ENCODE results near the gene FHOD3.
"Not testable (repeated sequence)": the region's sequence is repeated elsewhere in the genome, so short reads cannot be mapped to it uniquely, and the experiment has no call there.

FHOD3 gene

DNA sequence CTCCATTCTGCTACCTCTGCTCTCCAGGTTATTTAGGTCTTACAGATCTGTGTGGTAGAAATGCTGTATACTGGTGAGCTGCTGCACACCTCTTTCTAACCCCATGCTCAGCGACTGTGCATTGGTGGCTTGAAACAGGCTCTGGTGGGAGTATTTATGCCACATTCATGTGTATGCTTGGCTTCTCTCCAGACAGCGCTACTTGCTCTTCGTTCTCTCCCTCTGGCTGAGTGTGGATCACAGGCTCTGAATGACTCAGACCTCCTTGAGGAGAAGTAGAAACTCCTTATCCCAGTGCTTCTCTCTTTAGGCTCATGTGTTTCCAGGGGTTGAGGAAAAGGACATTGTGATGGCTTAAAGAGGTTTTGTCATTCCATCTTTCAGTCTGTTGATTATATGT is 54.9 kb downstream of the FHOD3 start:
- DNase-seq = peak in 1 of 2 experiments; percentile 51

DNA sequence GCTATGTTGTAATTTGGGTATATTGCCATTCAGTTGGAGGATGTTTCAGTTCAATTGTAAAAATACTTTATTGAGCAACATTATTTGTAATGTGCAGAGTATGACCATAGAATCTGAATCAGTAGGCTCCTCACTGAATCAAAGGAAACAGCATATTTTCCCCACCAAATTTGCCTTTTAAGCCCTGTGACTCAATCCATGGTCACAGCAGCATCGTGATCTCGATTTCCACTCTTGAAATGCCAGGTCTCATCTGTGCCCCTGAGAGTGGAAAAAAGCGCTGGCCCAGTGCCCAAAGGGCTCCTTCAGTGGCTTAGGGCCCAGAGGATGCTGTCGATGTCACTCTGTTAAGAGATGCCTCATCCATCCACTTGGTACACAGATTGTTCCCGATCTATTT is 57.5 kb downstream of the FHOD3 start:
- DNase-seq = no peak

DNA sequence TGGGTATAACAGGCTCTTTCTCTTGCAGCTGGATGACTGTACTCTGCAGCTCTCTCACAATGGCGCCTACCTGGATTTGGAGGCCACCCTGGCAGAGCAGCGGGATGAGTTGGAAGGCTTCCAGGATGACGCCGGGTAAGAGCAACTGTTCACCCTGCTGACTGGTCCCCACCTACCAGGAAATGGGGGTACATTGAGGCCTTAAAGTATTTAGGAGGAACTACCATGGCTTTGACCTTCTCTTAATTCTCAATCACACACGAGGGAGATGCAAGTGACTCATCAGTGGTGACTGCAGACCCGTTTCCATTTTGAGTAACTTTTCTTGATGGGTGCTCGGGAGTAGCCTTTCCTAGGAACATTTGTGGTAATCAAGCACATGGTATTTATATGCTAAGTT is 58.0 kb downstream of the FHOD3 start:
- no peak for DNase-seq

DNA sequence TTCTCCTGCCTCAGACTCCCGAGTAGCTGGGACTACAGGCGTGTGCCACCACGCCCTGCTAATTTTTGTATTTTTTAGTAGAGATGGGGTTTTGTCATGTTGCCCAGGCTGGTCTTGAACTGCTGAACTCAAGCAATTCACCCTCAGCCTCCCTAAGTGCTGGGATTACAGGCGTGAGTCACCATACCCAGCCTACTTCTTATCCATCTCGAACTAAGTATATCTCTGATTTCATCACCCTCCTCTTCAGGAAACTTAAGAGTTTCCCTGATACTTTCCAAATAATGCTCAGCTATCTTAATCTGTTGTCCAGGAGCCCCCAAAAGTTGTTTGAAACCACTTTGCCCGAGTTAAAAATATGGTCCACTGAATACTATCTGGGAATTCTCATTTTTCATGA is 59.2 kb downstream of the FHOD3 start:
- not testable (repeated sequence) for DNase-seq

DNA sequence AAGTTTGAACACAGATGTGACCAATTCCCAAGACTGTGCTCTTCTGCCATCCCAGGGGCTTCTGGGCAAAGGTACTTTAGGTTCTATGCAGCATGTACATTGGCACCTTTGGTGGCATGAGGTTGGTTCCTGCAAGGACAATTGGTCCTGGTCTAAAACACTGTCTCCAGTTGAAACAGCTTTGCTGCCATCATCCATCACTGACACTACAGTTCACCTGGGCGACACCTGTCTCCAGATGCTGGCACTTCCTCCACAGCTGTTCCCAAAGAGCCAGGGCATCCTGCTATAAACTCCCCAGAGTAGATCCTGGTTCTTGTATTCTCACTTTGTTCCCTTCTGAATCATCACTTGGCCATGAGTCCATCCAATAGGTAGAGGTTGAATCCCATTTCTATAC is 60.6 kb downstream of the FHOD3 start:
- DNase-seq = no peak

DNA sequence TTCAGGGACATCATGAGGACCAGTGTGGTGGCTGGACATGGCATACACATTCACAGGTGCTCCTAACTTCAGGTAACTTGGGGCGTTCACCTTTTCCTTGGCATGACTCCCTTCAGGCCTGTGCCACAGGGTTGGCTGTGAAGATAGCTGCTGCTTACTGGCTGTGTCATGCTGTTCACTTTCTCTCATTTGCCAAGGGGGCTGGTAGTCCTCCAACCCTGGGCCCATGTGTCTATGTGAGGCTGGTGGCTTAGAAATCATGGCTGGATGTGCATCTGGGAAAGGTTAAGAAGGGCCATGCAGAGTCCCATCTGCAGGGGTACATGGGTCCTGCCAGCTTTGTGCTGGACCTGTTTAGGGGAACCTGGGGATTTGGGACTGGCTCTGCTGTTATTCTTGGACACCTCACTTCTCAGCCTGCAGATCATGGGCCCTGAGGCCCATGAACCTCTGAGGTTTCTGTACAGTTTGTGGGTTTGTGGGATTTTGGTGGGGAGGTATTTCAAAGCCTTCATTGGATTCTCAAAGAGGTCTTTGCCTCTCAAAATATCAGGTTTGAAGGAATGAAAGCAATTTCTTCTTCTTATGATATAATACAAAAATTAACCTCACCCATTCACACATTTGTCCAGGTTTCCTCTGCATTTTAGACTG is 62.9 kb downstream of the FHOD3 start:
- no peak for DNase-seq

DNA sequence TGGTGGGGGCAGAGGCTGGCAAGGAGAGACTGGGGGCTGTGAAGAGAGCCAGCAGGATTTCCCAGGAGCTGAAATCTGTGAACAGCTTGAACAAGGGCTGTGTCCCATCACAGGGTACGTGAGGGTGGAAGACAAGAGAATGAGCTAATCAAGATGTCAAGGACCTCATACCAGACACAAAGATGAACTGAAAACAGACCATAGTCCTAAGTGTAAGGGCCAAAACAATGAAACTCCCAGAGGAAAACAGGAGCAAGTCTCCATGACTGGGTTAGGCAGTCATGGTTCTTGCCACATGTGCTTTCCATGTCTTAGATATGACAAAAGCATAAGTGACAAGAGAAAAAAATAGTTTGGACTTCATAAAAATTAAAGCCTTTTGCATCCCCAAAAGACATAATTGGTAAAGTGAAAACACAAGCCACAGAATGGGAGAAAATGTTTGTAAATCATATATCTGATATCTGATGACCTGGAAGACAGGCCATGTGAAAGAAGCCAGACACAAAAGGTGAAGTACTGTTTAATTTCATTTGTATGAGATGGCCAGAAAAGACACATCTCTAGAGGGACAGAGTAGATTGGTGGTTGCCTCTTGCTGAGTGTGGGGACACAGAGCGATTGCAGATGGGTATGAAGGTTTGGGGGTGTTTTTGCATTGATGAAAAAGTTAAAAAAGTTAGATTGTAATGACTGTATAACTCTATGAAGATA is 67.6 kb downstream of the FHOD3 start:
- DNase-seq = no peak

DNA sequence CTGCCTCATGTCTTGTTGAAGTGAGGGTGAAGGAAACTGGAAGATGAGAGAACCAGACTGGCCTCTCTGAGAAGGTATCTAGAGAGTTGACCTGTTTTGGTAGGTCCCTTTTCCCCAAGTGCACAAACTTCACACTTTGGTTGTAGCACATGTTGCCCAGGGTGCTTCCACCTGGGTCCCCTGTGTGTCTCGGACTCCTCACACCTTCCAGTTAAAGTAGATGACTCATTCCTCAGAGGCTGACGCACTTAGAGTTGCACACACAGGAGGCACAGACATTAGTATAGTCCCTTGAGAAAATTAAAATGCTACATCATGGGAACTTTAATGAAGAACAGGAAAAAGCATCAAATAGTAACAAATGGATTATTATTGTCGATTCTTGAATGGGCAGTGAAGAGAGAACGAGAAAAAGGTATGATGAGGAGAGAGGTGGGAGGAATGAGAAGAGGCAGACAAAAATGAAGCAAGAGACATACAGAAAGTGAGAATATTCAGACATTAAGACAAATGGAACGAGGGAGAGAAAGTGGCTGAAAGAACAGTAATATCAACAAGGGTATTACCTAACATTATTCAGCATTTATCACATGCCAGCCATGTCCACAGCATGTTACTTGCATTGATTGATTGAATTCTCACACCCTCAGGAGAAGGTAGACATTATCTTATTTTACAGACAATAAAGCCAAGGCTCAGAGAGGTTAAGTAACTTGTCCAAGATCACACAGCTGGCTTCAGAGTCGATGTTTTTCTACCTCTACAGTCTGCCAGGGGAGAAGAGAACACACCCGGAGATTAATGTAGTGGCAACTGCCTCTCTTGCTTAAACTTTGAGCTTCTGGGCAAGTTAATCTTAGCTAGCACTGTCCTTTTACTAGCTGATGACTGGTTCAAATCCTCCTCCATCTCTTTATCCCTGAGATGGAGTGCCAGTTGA is 68.6 kb downstream of the FHOD3 start:
- DNase-seq = no peak

DNA sequence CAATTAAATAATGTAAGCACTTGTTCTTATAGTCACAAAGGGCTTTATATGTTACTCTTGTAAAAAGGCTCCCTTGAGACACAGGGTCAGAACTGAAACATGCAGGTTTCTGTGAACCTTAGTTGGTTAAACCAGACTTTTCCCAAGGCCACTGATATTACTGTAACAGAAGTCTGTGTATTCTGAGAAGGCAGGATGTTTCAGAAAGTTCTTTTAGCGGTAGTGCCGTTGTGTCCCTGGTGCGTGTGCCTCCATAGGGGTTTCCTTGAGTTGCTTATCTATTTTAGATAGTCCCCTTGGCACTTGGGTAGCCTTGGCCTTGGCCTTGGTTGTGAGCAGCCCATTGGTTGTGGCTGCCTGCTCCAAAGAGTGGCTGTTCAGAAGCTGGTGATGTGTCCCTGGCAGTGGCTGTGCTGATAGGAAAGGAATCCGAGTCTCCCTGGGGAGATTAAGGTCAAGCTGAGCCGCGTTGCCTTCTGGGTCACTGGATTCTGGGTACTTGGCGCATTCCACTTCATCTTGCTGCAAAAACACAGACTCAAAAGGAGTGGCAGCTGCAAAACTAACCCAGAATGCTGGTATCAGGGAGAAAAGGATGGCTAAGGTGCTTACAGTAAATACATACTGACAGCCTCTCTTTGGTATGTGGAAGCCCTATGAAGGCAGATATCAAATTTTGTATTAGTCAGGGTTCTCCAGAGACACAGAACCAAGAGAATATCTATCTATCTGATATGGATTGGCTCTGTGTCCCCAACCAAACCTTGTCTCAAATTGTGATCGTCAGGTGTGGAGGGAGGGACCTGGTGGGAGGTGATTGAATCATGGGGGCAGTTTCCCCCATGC is 69.7 kb downstream of the FHOD3 start:
- no peak for DNase-seq

DNA sequence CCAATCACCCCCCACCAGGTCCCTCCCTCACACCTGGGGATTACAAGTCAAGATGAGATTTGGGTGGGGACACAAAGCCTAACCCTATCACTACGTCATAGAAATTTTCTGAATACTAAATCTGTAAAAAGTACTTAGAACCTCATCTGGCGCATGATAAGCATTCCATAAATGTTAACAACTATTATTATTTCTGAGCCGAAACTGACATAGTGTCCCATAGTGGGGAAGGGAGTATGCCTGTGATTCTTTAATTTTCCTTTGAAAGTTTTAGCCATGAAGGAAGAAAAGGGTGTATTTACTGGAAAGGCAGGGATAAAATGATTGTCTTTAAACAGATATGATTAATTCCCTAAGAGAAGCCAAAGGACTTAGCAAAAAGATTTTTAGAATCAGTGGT is 71.4 kb downstream of the FHOD3 start:
- no peak for DNase-seq

DNA sequence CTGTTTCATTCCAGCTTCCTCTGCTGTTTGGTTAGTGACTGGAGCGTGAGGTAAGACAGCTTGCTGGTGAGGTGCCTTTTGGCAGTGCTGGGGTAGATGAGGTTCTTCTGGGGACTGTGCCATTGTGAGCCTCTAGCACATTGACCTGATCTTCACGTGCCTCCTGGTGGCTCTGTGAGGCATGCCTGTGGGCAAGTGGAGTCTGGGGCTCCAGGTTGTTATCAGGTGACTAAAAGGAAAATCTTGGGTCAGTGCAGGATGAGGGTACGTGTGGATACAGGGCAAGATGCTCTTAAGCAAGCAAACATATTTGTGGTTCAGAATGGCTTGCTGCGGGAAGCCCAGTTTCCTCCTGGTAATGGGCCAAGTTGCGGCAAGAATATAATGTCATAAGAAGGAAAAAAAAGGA is 75.4 kb downstream of the FHOD3 start:
- no peak for DNase-seq

DNA sequence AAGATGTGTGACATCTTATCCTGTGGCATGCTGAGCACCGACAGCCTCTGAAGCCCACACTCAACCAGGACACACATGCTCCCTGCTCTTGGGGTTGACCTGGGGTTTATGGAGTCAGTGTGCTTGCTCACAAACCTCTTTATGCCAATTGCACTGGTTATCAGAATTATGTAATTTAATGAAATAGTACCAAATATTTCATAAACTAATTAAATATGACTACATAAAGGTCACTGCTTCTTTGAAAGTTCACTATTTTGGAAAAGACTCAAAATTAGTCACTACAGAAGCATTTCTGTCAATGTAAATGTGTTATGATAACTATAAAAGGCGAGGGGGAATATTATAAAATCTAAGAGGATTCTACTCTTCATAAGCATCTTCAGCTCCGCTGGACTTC is 76.7 kb downstream of the FHOD3 start:
- DNase-seq = no peak

DNA sequence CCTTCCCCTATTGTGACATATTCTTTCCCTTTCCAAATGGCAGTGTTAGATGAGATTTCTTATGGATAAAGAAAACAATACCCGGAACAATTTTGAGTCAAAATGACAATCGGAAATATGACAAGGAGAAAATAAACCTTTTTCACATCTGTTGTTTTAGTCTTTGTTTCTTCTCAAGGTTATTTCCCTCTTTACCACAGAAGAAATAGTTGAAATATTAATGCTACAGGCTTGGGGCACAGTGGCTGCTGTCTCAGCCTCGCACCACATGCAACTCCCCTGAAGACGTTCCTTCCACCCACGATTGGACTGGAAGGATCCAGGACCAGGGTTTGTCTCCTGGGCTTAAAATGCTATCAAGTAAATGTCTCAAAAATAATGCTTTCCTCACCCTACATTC is 77.6 kb downstream of the FHOD3 start:
- no peak for DNase-seq

DNA sequence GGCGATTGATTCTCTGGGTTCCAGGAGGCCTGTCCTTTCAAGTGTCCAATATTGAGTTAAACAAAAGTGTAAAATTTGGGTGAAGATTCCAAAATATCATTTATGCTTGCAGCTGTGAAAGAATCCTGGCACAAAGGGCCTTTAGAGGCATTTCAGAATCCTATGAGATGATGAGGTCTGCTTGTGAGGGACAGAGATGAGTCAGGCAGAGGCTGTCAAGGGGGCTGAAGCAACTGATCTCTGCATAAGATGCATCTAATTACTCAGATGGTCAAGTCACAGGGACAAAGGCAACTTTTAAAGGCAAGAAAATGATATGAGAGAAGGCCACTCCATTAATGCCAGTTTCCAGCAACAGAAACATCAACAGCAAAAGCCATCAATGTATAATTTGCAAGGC is 78.8 kb downstream of the FHOD3 start:
- no peak for DNase-seq

DNA sequence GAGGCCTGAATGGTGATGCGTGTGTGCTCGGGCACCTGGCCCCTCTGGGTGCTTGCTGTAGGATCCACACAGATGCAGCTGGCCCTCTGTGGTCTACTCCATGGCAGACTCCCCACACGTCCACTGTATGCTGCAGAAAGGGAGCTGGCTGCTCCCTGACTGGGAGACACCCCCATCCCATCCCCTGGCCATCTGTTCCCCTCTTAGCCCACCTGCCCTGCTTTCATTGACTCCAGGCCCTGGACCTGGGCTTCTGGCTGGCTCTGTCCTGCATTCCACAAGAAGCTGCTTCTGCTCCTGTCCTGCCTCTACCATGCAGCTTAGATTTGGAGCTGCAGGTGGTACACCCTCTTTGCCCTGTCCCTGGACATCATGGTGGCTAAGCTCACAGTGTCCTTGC is 80.1 kb downstream of the FHOD3 start:
- no peak for DNase-seq

DNA sequence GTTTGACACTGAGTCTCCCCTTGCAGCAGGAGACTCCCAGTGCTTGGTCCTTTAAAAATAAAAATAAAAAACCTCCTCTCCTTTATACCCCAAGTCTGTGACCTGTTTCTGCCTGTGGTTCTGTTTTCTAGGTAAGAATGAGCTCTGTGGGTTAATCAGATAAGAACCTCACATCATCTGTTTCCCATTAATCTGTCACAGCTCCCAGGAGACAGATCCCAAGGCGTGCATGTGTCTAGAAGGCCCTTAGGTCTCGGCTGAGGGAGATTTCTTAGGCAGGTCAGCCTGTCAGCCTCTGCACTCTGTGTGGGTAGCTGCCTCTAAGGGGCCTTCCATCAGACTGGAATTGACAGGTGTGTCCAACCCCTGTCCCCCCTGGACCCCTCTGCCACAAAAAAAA is 80.7 kb downstream of the FHOD3 start:
- no peak for DNase-seq

DNA sequence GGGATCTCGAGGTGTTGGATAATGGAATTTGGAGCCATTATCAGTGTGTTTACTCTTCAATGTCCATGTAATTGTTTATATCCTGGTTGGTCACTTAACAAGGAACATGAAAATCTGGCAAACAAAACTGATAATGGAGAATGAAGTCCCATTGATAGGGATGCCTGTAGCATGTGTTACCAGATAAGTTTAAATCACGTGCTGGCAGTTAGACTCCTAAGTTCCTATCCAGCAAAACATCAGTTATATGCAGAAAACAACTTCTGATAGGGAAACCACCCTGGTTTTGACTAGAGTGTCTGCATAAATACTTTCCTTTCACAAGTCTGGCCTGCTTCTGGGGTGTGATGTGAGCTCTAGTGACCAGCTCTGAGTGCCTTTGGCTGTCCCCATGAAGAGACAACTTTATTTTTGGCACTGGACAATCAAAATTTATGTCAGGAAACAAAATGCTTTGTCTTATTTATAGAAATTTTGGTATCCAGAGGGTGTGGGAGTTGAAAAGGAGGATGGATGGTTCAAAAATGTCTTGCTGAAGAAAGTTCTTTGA is 82.0 kb downstream of the FHOD3 start:
- no peak for DNase-seq

DNA sequence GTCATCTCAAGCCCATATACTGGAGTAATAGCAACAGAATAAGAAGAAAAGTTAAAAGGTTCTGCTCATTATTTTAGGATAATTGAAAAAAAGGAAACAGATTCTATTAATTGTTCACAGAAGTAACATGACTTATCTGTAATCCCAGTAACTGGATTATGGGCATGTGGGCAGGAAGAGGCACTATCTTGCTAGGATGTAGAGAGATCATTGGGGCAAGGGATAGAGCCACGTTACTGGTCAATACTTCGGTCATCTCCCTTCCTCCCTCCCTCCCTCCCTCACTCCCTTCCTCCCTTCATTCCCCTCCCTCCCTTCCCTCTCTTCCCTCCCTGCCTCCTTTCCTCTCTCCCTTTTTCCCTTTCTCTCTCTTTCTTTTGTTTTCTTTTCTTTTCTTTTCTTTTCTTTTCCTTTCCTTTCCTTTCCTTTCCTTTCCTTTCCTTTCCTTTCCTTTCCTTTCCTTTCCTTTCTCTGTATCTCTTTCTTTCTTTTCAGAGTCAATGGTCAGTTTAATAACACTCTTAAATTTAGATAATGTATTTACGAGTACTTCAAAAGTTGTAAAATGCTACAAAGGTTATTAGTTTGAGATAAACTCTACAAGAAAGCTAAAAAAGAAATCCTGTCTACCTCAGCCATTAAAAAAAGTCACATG is 82.8 kb downstream of the FHOD3 start:
- no peak for DNase-seq

DNA sequence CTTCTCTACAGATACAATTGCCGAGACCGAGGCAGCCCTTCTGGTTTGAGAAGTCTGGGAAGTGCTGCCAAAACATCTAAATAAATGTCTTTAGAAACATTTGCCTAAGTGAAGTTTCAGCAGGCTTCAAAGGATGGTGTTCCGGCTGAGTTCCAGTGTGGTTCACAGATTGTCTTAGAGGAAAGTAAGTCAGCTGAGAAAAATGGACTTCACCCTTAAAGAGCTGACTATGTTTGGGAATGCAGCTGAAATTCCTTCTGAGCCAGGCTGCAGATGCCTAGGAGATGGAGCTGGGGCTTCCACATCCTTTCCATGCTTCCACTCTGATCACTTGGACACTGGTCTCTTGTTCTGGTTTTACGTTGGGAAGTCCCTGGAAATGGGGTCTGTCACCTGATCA is 83.6 kb downstream of the FHOD3 start:
- DNase-seq = no peak

DNA sequence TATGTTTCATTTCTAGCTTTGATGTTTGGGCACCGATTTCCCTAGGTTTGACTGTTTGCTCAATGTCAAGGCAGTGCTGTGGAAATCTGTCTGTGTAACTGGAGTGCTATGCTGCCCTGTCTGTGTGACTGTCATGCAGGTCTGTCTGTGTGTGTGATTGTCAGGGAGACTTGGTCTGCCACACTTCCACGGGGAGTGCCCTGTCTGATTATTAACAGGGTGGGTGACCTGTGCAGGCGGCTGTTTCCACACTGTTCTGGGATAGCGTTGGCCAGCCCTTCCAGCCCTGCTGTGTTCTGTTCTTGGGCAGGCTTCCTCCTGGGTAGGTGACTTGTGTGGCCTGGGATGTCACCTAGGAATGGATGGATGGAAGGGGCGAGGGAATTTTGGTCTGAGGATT is 85.3 kb downstream of the FHOD3 start:
- no peak for DNase-seq

DNA sequence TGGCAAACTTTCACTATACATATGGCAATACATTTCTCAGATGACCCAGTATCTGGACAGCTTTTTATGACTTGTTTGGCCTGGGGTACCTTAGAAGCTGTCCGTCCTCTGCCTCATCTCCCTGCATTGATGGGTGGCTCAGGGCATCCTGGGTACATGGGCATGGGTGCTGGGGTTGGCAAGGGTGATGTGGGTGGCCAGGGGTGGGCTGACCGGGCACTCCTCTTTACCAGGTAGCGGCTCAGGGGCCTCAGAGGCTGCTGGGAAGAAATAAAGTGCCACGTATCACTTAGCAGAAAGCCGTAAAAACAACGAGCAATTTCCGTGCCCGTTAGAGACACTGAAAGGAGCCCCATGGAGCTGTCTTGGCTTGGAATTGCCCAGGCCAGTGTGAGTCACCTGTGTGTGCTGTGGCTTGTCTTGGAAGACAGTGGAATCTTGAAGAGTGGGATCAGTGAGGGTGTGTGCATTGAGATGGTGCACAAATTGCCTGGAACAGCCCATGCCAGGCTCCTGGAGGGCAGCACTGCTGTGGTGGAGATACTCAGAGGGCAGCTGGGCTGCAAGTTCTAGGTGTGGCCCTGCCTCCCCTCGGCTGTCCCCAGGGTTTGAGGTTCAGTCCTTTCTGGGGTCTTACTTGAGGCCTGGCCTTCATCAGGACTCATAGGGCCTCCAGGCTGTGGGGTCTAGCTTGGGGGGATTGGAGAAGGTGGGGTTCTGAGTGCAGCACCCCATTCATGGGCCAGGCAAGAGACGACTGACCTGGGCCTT is 88.8 kb downstream of the FHOD3 start:
- DNase-seq = no peak
